GM12872 (cell line): ENCODE results near the gene CPN2.

ENCODE experiments used
- CTCF ChIP-seq: IDR thresholded peaks from 3 replicates; pipeline ENCODE4 v1.5.1; 2011; ENCODE audit warnings: low read depth, mild to moderate bottlenecking, low read length, moderate library complexity; ENCODE audit not compliant: insufficient read depth

The CPN2 gene

GRCh38 chr3:194305356-194306108 lies 45.6 kb downstream of the CPN2 start:
- no peak for TF ChIP-seq CTCF

- TF ChIP-seq CTCF: no peak
Observed at GRCh38 chr3:194304186-194304917, 46.8 kb downstream of the CPN2 start.

- TF ChIP-seq CTCF: no peak
Observed at GRCh38 chr3:194303749-194304148, 47.4 kb downstream of the CPN2 start.

GRCh38 chr3:194301730-194302129 lies 49.4 kb downstream of the CPN2 start:
- TF ChIP-seq CTCF: no peak

- TF ChIP-seq CTCF: no peak
Observed at GRCh38 chr3:194300936-194301335, 50.2 kb downstream of the CPN2 start.

- TF ChIP-seq CTCF: no peak
Observed at GRCh38 chr3:194300382-194300758, 50.8 kb downstream of the CPN2 start.

- no peak for TF ChIP-seq CTCF
Observed at GRCh38 chr3:194298331-194299227, 52.5 kb downstream of the CPN2 start.
